ENCODE measurements around the gene RYR1. TPM values are rescaled to one million over a fixed set of nuclear protein-coding genes. Genes with fewer than 3 reads are reported as not detected.
"Not testable (repeated sequence)": the region's sequence is repeated elsewhere in the genome, so short reads cannot be mapped to it uniquely, and the experiment has no call there.

RYR1 gene
- total and polyA plus RNA-seq, 2 of the 13 experiments (the other 11 are each of a cell fraction or from before 2014, with no cell fraction given): 0.03 TPM; not detected in 1

- TF ChIP-seq TRIM24 (CRISPR knock-in tag; IDR thresholded peaks at IDR 0.05) (no peak), MAFG (CRISPR knock-in tag; IDR thresholded peaks at IDR 0.05) (no peak), ETV6 (CRISPR knock-in tag; conservative IDR thresholded peaks at IDR 0.05) (no peak), PLSCR1 (CRISPR knock-in tag; IDR thresholded peaks at IDR 0.05; ENCODE audit: borderline replicate concordance) (no peak), ZNF446 (CRISPR knock-in tag; IDR thresholded peaks at IDR 0.05) (no peak), ZNF737 (CRISPR knock-in tag; IDR thresholded peaks at IDR 0.05; ENCODE audit: borderline replicate concordance) (no peak), SPEN (CRISPR knock-in tag; IDR thresholded peaks at IDR 0.05; ENCODE audit: low read depth) (no peak)
Observed at GRCh38 chr19:38470788-38471480, 37.4 kb downstream of the RYR1 start (continued).

- H3K4me1 ChIP-seq (ENCODE audit: insufficient read depth, low read length); ATAC-seq; H3K4me2 ChIP-seq (ENCODE audit: low read depth, low read length); H4K20me1 ChIP-seq (ENCODE audit: insufficient read depth, low read length); H3K4me3 ChIP-seq (replicated peaks in 1 of 3; ENCODE audit: insufficient read depth in 1 of 3, low read depth in 2 of 3, low read length in 3 of 3); H3K9ac ChIP-seq (ENCODE audit: insufficient read depth, low read depth, low read length); H3K79me2 ChIP-seq (ENCODE audit: insufficient read depth, low read length); CTCF ChIA-PET (ENCODE audit: low intra/inter-chr PET ratio, low total read pairs); POLR2A ChIA-PET; FAIRE-seq; H3K36me3 ChIP-seq (replicated peaks in 1 of 2; ENCODE audit: control insufficient read depth in 1 of 2, insufficient read depth in 2 of 2, low read length in 2 of 2); intact Hi-C loops (cut with micrococcal nuclease; ENCODE audit: unreplicated experiment); H2AFZ ChIP-seq (ENCODE audit: low read length); H3K27ac ChIP-seq (ENCODE audit: extremely low read length, insufficient read depth, low read length); H3K9me3 ChIP-seq (ENCODE audit: low read length); BruUV-seq (replicated peaks); in situ Hi-C loops (cut with HindIII; ENCODE audit: extremely low pct_ligation_motif_present, low pct_unique_long_range_greater_than_20kb); DNase-seq (ENCODE audit: low spot score): not testable (repeated sequence)
- 47% methylated on average over 4 of the region's 4 CpGs for WGBS (ENCODE audit: low lambda C conversion rate)
- peaks cover 0 to 15% of the 10 kb centered on the region in 2 experiments; a peak in 3 of 5 replicates for H3K27me3 ChIP-seq (ENCODE audit: control insufficient read depth in 1 of 2, insufficient read depth in 2 of 2, low read length in 2 of 2)
Observed at GRCh38 chr19:38472725-38473124, 39.2 kb downstream of the RYR1 start.
